DMS79 treated with DMSO at 0.1 percent for 48 hours (cell line): ENCODE results near the gene MYOT.
"Not testable (repeated sequence)": the region's sequence is repeated elsewhere in the genome, so short reads cannot be mapped to it uniquely, and the experiment has no call there.

Experiments
- DNase-seq: peaks from one replicate; lab custom pipeline; 2025; lab: John Stamatoyannopoulos, UW

The MYOT gene

DNA sequence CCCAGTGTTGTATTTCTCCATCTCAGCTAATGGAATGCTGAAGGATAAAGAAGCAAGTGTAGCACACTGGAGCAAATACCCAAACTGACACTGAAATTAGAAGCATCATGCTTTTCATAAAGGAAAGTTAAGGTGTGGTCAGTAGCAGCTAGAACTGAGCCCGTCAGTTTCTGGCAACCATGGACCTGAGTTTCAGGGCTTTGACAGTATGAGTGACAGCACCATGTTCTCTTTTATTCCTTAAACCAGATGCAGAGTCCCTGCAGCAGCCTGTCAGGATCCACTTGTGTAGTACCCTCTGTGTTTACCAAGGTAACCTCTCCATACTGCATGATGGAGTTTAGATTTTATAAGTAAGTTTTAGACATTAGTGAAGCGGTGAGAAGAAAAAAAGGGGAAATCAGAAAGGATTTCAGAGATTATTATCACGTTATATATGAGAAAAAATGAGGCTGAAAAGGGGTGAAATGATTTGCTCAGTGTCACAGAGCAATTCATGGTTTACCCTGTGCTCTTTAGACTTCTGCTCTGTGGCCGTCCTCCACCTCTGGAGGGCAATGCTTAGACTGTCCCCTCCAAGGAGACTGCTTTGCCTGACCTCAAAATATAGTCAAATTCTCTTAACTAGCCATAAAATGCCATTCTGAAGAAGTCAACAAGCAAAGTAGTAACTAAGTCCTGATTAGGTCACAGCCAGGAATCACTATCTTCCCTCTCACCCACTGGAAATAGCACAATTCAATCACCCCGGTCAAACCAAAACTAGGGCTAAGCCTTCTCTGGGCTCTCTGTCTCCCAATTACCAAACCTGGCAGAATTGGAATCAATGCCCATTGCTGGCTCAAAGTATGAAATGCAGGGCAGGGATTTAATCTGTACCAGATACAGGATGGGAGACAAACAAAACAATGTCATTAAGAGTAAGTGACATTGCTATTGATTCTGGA is 10.5 kb upstream of the MYOT start:
- DNase-seq = no peak

DNA sequence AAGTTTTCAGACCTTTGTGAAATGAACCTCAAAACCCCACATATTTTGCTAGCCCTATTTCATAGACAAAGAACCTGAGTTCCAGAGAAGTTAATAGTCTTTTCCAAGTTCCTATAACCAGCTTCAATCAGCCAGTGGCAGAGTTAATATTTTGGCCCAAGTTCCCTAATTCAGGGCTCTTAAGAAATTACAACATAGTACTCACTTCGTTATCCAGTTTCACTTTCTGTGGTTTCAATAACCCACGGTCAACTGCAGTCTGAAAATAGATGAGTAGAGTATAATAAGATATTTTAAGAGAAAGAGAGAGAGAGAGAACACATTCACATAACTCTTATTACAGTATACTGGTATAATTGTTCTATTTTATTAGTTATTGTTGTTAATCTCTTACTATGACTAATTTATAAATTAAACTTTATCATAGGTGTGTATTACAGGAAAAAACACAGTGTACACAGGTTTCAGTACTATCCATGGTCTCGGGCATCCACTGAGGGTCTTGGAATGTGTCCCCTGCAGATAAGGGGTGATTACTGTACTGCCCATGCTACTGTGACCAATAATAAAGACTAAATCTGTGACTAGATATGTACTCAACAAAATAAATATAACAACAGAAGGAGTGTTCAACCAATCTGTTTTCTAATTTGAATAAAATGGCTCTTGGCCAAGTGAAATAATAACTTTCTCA is 9.3 kb upstream of the MYOT start:
- DNase-seq = no peak

DNA sequence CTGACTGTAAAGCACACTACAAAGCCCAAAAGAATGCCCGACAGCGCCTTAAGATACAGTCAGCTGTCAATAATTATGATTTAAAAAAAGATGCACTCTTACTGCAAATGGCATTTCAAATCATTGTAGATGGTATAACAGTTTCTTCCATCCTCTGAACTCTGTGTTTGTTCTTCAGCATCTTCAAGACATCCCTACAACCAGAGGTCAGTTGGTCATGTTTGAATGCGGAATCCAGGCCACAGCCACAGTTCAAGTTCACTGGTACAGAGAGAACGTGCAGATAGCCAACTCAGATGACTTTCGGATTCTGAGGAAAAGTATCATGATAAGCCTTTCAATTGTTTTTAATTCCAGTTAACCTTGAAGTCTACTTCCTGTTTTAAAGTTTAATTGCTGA is 8.7 kb upstream of the MYOT start:
- DNase-seq = no peak

GRCh38 chr5:137862251-137862650 is 5.4 kb upstream of the MYOT start:
- DNase-seq = no peak

DNA sequence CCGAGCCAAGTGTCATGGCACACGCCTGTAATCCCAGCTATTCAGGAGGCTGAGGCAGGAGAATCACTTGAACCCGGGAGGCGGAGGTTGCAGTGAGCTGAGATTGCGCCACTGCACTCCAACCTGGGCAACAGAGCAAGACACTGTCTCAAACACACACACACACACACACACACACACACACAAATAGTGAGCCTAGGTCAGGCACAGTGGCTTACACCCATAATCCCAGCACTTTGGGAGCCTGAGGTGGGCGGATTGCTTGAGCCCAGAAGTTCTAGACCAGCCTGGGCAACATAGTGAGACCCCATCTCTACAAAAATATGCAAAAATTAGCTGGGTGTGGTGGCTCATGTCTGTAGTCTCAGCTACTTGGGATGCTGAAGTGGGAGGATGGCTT is 4.0 kb upstream of the MYOT start:
- DNase-seq = not testable (repeated sequence)

DNA sequence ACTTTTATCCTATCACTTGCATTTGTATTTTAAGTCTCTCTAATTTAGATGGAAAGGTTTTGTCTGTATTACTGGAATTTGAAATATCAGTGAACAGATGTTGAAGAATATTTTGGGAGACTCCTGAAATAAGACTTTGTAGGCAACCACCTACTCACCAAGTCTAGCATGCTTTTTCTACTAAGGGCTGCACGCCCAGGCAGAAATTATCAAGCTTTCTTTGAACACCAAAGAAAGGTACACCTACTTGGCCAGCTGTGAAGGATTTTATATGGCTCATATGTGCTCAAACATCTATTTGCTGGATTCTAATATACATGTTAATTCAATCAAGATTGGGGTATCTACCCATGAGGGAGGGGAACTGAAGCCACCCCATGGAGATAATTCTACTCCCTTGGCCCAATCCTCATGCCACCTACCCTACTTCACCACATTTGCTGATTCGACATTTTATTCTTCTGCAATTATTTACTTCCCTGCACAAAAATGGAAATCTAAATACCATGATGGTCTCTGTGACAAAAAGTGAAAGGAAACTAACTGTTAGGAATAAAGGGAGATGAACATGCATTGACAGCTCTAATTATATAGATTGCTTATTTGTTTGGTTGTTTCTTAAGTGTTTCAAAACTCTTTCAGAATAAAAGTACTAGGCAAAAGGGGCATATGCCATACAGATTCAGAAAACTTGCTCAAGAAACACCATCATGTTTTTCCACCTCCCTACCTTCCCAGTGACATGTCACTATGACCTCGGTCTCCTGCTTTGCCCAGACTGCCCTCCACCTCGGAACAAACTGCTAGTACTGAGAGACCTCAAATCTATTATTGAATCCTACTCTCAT is 895 bp upstream of the MYOT start:
- no peak for DNase-seq

DNA sequence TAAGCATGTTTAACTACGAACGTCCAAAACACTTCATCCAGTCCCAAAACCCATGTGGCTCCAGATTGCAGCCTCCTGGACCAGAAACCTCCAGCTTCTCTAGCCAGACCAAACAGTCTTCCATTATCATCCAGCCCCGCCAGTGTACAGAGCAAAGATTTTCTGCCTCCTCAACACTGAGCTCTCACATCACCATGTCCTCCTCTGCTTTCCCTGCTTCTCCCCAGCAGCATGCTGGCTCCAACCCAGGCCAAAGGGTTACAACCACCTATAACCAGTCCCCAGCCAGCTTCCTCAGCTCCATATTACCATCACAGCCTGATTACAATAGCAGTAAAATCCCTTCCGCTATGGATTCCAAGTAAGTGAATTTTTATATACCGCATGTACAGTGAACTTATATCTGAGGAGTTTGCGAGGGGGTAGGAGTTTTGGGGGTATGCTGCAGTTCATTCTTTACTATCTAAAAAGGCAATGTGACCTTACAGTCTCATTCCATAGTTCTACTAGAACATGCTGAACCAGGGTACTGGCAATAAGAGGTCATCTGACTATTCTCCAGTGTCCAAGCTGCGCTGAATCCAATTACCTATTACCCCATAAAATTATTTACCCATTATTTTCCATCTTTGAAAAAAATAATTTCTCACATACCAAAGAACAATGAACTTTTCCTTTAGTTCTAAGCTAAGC is 3.1 kb downstream of the MYOT start:
- DNase-seq = no peak

- no peak for DNase-seq
These were observed 3.9 kb downstream of the MYOT start for GRCh38 chr5:137871571-137871970.

DNA sequence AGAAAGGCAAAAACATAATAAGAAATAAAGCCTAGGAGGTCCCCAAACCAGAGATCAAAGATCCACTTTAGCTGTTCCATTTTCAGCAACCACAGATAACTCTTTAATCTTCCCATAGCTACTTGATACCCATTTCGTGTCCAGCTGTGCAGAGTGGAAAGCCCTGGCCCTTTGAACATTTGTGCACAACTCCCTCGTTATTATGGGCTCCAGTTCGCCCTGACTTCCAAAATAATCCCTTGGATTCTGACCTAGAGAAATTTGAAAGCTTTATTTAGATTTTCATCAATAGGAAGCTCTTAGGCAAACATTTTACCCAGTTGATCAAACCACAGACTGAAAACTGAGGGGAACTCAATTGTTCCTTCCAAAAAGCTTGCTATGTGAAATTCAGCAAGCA is 4.8 kb downstream of the MYOT start:
- no peak for DNase-seq

DNA sequence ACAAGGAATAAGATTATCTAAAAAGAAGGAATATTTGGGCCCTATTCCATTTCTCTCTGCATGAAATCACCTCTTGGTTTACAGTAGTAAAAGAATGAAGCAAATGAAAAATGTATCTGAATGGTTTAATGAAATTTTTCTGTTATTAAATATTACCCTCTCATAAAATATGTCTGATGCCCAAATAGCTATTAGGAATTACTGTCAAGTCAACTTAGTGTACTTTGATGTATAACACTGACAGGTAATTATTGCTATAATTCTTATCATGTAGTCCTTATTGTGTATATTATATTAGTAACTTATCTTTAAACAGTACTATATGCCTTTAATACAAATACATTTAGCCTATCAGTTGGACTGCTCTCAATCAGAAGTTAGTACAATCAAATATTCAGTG is 8.4 kb downstream of the MYOT start:
- no peak for DNase-seq

DNA sequence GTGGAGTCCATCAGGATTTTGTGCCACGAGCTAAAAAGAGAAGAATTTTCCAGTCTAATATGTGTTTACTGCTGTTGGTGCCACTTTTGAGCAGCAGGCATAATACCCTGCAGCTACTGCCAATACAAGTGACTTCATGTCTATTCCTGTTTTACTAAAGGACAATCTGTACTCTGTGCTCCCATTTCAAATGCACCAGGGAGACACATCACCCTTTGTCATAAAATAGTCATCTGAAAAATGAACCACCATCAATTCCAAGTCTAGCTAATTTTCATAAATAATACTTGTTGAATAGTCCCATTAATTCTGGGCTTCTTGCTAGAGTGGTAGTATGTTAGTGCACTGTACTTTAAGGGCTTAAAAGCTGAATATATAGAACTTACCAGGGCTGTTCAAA is 12.7 kb downstream of the MYOT start:
- no peak for DNase-seq

DNA sequence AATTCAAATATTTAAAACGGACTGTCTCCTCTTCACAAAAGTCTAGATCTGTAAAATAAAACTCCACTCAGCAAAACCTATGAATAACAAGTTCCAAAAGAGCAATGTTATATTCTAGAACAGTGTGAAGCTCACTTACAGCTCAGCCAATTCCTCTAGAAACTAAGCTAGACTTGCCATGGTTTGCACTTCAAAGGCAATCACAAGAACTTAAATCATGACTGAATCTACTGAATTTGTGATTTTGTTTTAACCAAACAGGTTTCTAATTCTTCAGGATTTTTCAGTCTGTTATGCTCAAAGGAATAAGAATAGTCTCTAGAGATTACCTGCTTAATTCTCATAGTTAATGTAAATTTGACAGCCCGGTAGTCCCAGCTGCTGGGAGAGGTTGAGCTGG is 20.2 kb downstream of the MYOT start:
- DNase-seq = no peak

DNA sequence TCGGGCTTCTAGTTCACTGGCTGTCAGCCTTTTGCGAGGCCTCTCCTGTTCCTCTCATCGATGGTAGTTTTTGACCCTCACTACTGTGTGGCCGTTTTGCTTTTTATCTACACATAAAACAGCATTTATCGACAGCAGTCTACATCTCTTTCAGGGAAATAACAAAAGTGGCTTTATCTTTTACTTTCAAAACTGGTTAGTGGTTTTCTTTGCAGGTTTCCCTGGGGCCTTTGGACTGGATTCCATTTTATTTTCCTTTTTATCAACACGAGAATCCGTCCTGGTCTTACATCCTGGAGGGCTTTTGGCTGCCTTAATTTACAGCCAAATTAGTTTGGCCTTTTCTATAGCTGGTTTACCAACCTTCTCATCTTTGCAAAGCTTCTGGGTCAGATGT is 20.8 kb downstream of the MYOT start:
- no peak for DNase-seq

DNA sequence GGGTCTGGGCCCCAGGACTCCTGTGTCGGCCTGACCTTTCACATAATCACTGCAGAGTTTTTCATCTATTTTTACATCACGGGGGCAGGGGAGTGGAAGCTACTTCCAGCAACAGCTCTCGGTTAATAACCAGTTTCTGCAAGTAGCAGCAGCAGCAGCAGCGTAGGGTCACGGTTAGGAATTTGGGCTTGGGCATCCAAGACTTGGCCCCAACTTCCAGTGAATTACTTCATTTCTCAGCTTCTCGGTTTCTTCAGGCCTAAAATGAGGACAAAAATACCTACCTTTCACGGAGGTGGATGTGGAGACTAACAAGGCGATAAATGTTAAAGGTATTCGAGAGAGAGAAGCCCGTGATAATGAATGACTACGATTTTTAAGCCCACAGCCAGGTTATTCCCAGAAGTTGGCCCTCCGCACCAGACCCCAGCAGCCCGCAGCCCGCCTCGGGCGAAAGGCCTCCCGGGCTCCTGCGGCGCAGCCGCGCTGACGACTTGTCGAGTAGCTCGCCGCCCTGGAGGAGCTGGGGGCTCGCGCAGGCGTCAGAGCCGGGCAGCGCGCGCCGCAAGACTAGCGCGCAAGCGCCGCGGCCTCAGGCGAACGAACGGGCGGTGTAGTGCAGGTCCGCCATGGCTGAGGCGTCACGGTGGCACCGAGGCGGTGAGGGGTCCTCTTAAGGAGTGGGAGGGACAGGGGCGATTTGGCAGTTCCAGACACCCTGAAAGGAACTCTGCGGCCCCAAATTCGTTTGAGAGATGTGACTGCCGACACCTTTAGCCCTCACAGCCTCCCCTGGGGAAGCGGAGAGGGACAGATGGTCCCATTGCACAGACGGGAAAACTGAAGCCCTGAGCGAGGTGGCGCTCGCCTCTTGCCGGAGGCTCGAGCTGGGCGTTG is 21.5 kb downstream of the MYOT start, which contains the start of gene PKD2L2:
Gene PKD2L2, plus strand, starts transcription at position 595 of the 897 bp plus-strand sequence. Its CDS starts 35 bp downstream, at position 630.
- DNase-seq = peak; percentile 52

- no peak for DNase-seq
These were observed 23.2 kb downstream of the MYOT start for GRCh38 chr5:137890845-137891244.

- no peak for DNase-seq
These were observed 24.2 kb downstream of the MYOT start for GRCh38 chr5:137891849-137892248.

DNA sequence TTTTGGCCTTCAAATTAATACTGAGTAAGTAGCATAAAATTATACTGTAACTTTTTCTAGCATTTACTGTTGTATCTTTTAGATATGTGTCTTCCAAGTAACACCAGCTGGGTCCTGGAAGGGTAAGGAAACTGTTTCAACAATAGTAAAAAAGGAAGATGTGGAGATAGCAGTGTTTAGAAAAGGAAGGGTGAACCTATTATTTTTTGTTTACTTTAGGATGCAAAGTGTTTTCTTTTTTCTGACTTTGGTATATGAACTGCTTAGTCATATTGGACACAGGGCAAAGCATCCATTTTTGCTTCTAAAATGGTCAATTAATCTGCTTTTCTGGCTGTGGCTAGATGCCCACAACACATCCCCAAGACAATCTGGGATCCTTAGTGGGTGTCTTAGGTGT is 26.9 kb downstream of the MYOT start:
- no peak for DNase-seq

DNA sequence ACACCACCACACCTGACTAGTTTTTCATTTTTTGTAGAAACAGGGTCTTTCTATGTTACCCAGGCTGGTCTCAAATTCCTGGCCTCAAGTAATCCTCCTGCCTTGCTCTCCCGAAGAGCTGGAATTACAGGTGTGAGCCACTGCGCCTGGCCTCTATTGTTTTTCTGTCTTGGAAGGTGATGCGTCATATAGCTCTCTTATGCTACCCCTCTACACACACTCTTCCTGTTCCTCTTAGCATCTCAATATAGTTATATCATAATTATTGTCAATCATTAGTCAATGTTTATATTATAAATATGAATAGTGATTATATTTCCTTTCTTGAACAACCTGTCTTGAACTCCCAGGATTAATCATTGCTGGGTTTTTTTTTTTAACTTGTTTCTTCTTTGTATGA is 28.9 kb downstream of the MYOT start:
- no peak for DNase-seq

DNA sequence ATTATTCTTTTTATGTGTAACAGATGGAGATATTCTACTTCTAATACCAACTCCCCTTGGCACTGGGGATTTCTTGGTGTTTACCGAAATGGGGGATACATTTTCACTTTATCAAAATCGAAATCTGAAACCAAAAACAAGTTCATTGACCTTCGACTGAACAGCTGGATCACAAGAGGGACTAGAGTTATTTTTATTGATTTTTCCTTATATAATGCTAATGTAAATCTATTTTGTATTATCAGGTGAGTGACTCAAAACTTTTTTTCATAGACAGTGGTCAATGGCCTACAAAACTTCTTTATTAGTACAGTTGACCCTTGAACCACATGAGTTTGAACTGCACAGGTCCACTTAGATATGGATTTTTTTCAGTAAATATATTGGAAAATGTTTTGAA is 31.8 kb downstream of the MYOT start:
- DNase-seq = no peak

- DNase-seq = no peak
These were observed 33.6 kb downstream of the MYOT start for GRCh38 chr5:137901011-137901817.
